HG02938 (cell line): ENCODE measurements around the gene FBP1.
"Not testable (repeated sequence)": the region's sequence is repeated elsewhere in the genome, so short reads cannot be mapped to it uniquely, and the experiment has no call there.

Experiments used
- ATAC-seq: cut with Tn5 transposase; IDR thresholded peaks from one replicate; pipeline ENCODE4 v1.9.1; 2021; ENCODE audit warnings: mild to moderate bottlenecking, moderate library complexity; ENCODE audit not compliant: unreplicated experiment

Gene FBP1

GRCh38 chr9:94584555-94584954 lies 54.8 kb downstream of the FBP1 start:
- no peak for ATAC-seq

- no peak for ATAC-seq
Observed at GRCh38 chr9:94581728-94582127, 57.6 kb downstream of the FBP1 start.

GRCh38 chr9:94577571-94577970 lies 61.7 kb downstream of the FBP1 start:
- ATAC-seq = no peak

- ATAC-seq = no peak
Observed at GRCh38 chr9:94577036-94577435, 62.3 kb downstream of the FBP1 start.

- no peak for ATAC-seq
Observed at GRCh38 chr9:94576131-94576530, 63.2 kb downstream of the FBP1 start.

GRCh38 chr9:94568972-94569712 lies 70.2 kb downstream of the FBP1 start:
- no peak for ATAC-seq

GRCh38 chr9:94568250-94568889 lies 70.9 kb downstream of the FBP1 start:
- no peak for ATAC-seq

- no peak for ATAC-seq
Observed at GRCh38 chr9:94567271-94567670, 72.0 kb downstream of the FBP1 start.

- ATAC-seq = no peak
Observed at GRCh38 chr9:94566550-94566949, 72.8 kb downstream of the FBP1 start.

GRCh38 chr9:94564279-94564678 lies 75.0 kb downstream of the FBP1 start:
- ATAC-seq = not testable (repeated sequence)

GRCh38 chr9:94563548-94563947 lies 75.8 kb downstream of the FBP1 start:
- no peak for ATAC-seq

GRCh38 chr9:94560237-94560636 lies 79.1 kb downstream of the FBP1 start:
- no peak for ATAC-seq

- no peak for ATAC-seq
Observed at GRCh38 chr9:94557376-94557775, 81.9 kb downstream of the FBP1 start.

- ATAC-seq = no peak
Observed at GRCh38 chr9:94554439-94555331, 84.6 kb downstream of the FBP1 start, which contains the start of gene PCAT7. TSS of gene PCAT7 (plus strand) at chr9:94555083.

- no peak for ATAC-seq
Observed at GRCh38 chr9:94554078-94554438, 85.3 kb downstream of the FBP1 start.
